Spleen (tissue), 11 donors: Measurements from ENCODE around the gene C20orf204. TPM values are rescaled to one million over a fixed set of nuclear protein-coding genes. Genes with fewer than 3 reads are reported as not detected.

Experiments used
- DNase-seq: peaks from one replicate; pipeline ENCODE4 v3.0.0-alpha.2; 2020
- H3K27ac ChIP-seq, 8 donors: fragments of 200-600 bp; sonication (generic) in 7 of 8; 1 replicate in 4 of 8; 2 replicates in 4 of 8; pipeline versions ENCODE4 v1.5.0 to v1.8.0; 2016 to 2021; ENCODE audit warnings: inconsistent platforms in 4 of 8, mild to moderate bottlenecking in 4 of 8, moderate library complexity in 1 of 8
- H3K27me3 ChIP-seq, 7 donors: fragments of 200-600 bp; sonication (generic) in 6 of 7; replicated peaks in 1 of 7; 1 replicate in 4 of 7; 2 replicates in 3 of 7; pipeline versions ENCODE4 v1.5.0 to v1.8.0; 2016 to 2021; ENCODE audit warnings: inconsistent platforms in 3 of 7, mild to moderate bottlenecking in 1 of 7
- H3K36me3 ChIP-seq, 6 donors: fragments of 200-600 bp; sonication (generic) in 5 of 6; 1 replicate in 4 of 6; 2 replicates in 2 of 6; pipeline versions ENCODE4 v1.5.0 to v1.8.0; 2016 to 2021; ENCODE audit warnings: inconsistent platforms in 2 of 6
- H3K4me1 ChIP-seq, 6 donors: fragments of 200-600 bp; sonication (generic) in 5 of 6; 1 replicate in 3 of 6; 2 replicates in 3 of 6; pipeline versions ENCODE4 v1.5.0 to v1.8.0; 2016 to 2021; ENCODE audit warnings: inconsistent platforms in 3 of 6
- H3K4me3 ChIP-seq, 8 donors: fragments of 200-600 bp; sonication (generic) in 7 of 8; 1 replicate in 4 of 8; 2 replicates in 4 of 8; pipeline versions ENCODE4 v1.5.0 to v1.8.0; 2016 to 2021; ENCODE audit warnings: inconsistent platforms in 4 of 8, mild to moderate bottlenecking in 4 of 8, moderate library complexity in 2 of 8
- H3K9me3 ChIP-seq, 8 donors: fragments of 200-600 bp; sonication (generic) in 7 of 8; 1 replicate in 4 of 8; 2 replicates in 4 of 8; pipeline versions ENCODE4 v1.5.0 to v1.8.0; 2016 to 2021; ENCODE audit warnings: inconsistent platforms in 4 of 8
- CTCF ChIP-seq, 11 experiments: fragments of 200-600 bp in 7 of 11; fragments of 450-650 bp in 4 of 11; sonication (generic) in 4 of 11; IDR thresholded peaks in 8 of 11; conservative IDR thresholded peaks in 3 of 11; 1 replicate in 7 of 11; 2 replicates in 4 of 11; pipeline versions ENCODE4 v1.4.0 to v1.8.0; 2016 to 2021; ENCODE audit warnings: antibody characterized with exemption in 11 of 11, inconsistent platforms in 4 of 11, mild to moderate bottlenecking in 1 of 11
- POLR2A ChIP-seq, 3 donors: fragments of 450-650 bp; IDR thresholded peaks; one replicate each; pipeline ENCODE4 v1.5.1; 2017; ENCODE audit warnings: antibody characterized with exemption in 3 of 3, mild to moderate bottlenecking in 1 of 3
- POLR2AphosphoS5 ChIP-seq, 3 donors: sonication (generic); formaldehyde crosslinking; IDR thresholded peaks; one replicate each; pipeline ENCODE4 v1.5.1; 2017; ENCODE audit warnings: antibody characterized with exemption in 3 of 3
- WGBS, 5 donors: extraction: QIAGEN DNeasy Blood & Tissue Kit in 3 of 5; methylation state at CpG; one replicate each; pipeline versions ENCODE4 v1.1.5 to v1.1.7; 2013 to 2018; 5-methylcytosine and 5-hydroxymethylcytosine counted together
- intact Hi-C: fragments of 100-400 bp; cut with DNase I; formaldehyde crosslinking; loops from one replicate; pipeline ENCODE4 v1.15.0; 2023; ENCODE audit warnings: low total_unique reads
- polyA plus RNA-seq, 3 donors: library from polyadenylated mRNA; stranded (reverse); fragments of 200-250 nt; gene quantifications; one replicate each; pipeline ENCODE4 v1.2.1, GENCODE V29; 2013
- total RNA-seq, 7 donors: library from RNA; depleted of rRNA in 3 of 7; stranded (reverse); fragments of >200 nt in 3 of 7; fragmentation: NEBNext Ultra II Directional in 4 of 7; extraction: Animal tissue kit (Norgen Biotek cat#: 25700) in 4 of 7; gene quantifications; one replicate each; pipeline versions ENCODE4 v1.1.0 to v1.2.1, GENCODE V29; 2016 to 2021
- donor health status: healthy with polysubstance abuse.
- donor health status: DM: no; HTN: no; CAD: no; lungs with moderate emphysema.
- donor health status: DM: no; HTN: no; CAD: no.
- donor health status: Bipolar disorder and iron deficiency.
- donor health status: healthy.
- donor health status: DM: no; HTN: no; CAD: no.
- donor health status: DM: yes; HTN: yes; CAD: no.

Gene C20orf204
- total and polyA plus RNA-seq, 10 donors, result 0.85 to 3.9 (median 1.9) TPM

GRCh38 chr20:64064145-64064698 lies 28.2 kb downstream of the C20orf204 start:
- TF ChIP-seq POLR2A (IDR thresholded peaks at IDR 0.05) (no peak), POLR2AphosphoS5 (IDR thresholded peaks at IDR 0.05) (peak in 1 of 3 donors; percentile 3), CTCF (IDR thresholded peaks at IDR 0.05 in 8 of 11, conservative IDR thresholded peaks at IDR 0.05 in 3 of 11) (no peak)
- Histone ChIP-seq H3K9me3 (no peaks in the 10 kb centered on the region), H3K27me3 (no peaks in the 10 kb centered on the region), H3K36me3 (no peaks in the 10 kb centered on the region), H3K4me1 (peaks cover 28 to 72% (median 68%) of the 10 kb centered on the region in 6 donors), H3K4me3 (peak overlapping the region in 7 of 8 donors; percentile 65 to 98 (median 88)), H3K27ac (peak overlapping the region in 5 of 8 donors; percentile 75 to 88 (median 84))
- DNase-seq, result no peak
- 33 to 72% (median 61%) methylated on average over 10 to 12 of the region's 12 CpGs for WGBS, 5 donors
- intact Hi-C loops, result loop anchor here (5.0 kb wide), 1 partner anchor 82 kb away; the partner anchor contains the start of gene PRPF6

GRCh38 chr20:64065062-64065973 lies 29.3 kb downstream of the C20orf204 start:
- peaks cover 0 to 4% (median 0%) of the 10 kb centered on the region in 6 donors for H3K36me3 ChIP-seq
- H3K9me3 ChIP-seq, result no peaks in the 10 kb centered on the region
- TF ChIP-seq POLR2A (IDR thresholded peaks at IDR 0.05) (no peak), CTCF (IDR thresholded peaks at IDR 0.05 in 8 of 11, conservative IDR thresholded peaks at IDR 0.05 in 3 of 11) (no peak), POLR2AphosphoS5 (IDR thresholded peaks at IDR 0.05) (peak in 2 of 3 donors; percentile 17 to 26)
- DNase-seq, result no peak
- no peak overlapping the region for H3K4me3 ChIP-seq
- H3K27ac ChIP-seq, result peak overlapping the region in 4 of 8 donors; percentile 7 to 81 (median 40)
- no peaks in the 10 kb centered on the region for H3K27me3 ChIP-seq
- 41 to 54% (median 48%) methylated on average over 27 of the region's 27 CpGs for WGBS, 5 donors
- intact Hi-C loops, result no loop called here
- H3K4me1 ChIP-seq, result peaks cover 28 to 83% (median 78%) of the 10 kb centered on the region in 6 donors

GRCh38 chr20:64065974-64066343 lies 30.0 kb downstream of the C20orf204 start:
- Histone ChIP-seq H3K36me3 (peaks cover 0 to 4% (median 0%) of the 10 kb centered on the region in 6 donors), H3K4me3 (no peak overlapping the region), H3K27ac (peak overlapping the region in 4 of 8 donors; percentile 7 to 81 (median 40)), H3K27me3 (no peaks in the 10 kb centered on the region), H3K9me3 (no peaks in the 10 kb centered on the region), H3K4me1 (peaks cover 28 to 90% (median 84%) of the 10 kb centered on the region in 6 donors)
- TF ChIP-seq POLR2A (IDR thresholded peaks at IDR 0.05), result no peak
- TF ChIP-seq POLR2AphosphoS5 (IDR thresholded peaks at IDR 0.05), result peak in 2 of 3 donors; percentile 30 to 58
- 35 to 40% (median 37%) methylated on average over 5 of the region's 5 CpGs for WGBS, 5 donors
- intact Hi-C loops, result no loop called here
- no peak for DNase-seq

GRCh38 chr20:64067005-64067632 lies 31.1 kb downstream of the C20orf204 start:
- Histone ChIP-seq H3K4me1 (peaks cover 28 to 97% (median 91%) of the 10 kb centered on the region in 6 donors), H3K27ac (peak overlapping the region in 1 of 8 donors; percentile 81), H3K27me3 (no peaks in the 10 kb centered on the region), H3K36me3 (peaks cover 0 to 13% (median 6%) of the 10 kb centered on the region in 6 donors), H3K4me3 (no peak overlapping the region), H3K9me3 (no peaks in the 10 kb centered on the region)
- no peak for DNase-seq
- intact Hi-C loops, result no loop called here
- WGBS, 5 donors, result 75 to 87% (median 82%) methylated on average over 6 of the region's 6 CpGs
- TF ChIP-seq POLR2AphosphoS5 (IDR thresholded peaks at IDR 0.05), result no peak
- TF ChIP-seq CTCF (IDR thresholded peaks at IDR 0.05 in 8 of 11, conservative IDR thresholded peaks at IDR 0.05 in 3 of 11), result no peak
- no peak for TF ChIP-seq POLR2A (IDR thresholded peaks at IDR 0.05)
